Stimulated activated naive CD4-positive, alpha-beta T cell treated with Interleukin-2 at 50 U/mL for 16 hours (primary cell): ENCODE results near the gene GPR101.

ENCODE experiments used
- DNase-seq: peaks from one replicate; lab custom pipeline; 2025; lab: John Stamatoyannopoulos, UW

GPR101 gene

GRCh38 chrX:137033774-137034507 lies at the start of gene GPR101:
Gene GPR101, minus strand, starts transcription at chrX:137033995. Its CDS starts 2,321 bp downstream, at chrX:137031674.
- DNase-seq: no peak

GRCh38 chrX:137081239-137081638 lies 47.4 kb upstream of the GPR101 start:
- no peak for DNase-seq

GRCh38 chrX:137072396-137072795 lies 38.6 kb upstream of the GPR101 start:
- DNase-seq: no peak

GRCh38 chrX:137071596-137071995 lies 37.8 kb upstream of the GPR101 start:
- DNase-seq: no peak

- no peak for DNase-seq
These were observed 33.4 kb upstream of the GPR101 start for GRCh38 chrX:137067147-137067546.

- DNase-seq: no peak
These were observed 29.3 kb upstream of the GPR101 start for GRCh38 chrX:137062915-137063617.

- no peak for DNase-seq
These were observed 24.7 kb upstream of the GPR101 start for GRCh38 chrX:137058339-137059127.

- peak; percentile 1 for DNase-seq
These were observed 18.9 kb upstream of the GPR101 start for GRCh38 chrX:137052643-137053235.

- peak; percentile 69 for DNase-seq
These were observed 18.3 kb upstream of the GPR101 start for GRCh38 chrX:137051978-137052642.

- DNase-seq: no peak
These were observed 11.1 kb upstream of the GPR101 start for GRCh38 chrX:137044893-137045292.

GRCh38 chrX:137043736-137044135 lies 9.9 kb upstream of the GPR101 start:
- DNase-seq: no peak

GRCh38 chrX:137041329-137041728 lies 7.5 kb upstream of the GPR101 start:
- no peak for DNase-seq

- DNase-seq: no peak
These were observed 6.5 kb upstream of the GPR101 start for GRCh38 chrX:137040113-137040794.

- no peak for DNase-seq
These were observed 695 bp upstream of the GPR101 start for GRCh38 chrX:137034508-137034872.

GRCh38 chrX:137032841-137033773 lies 688 bp downstream of the GPR101 start:
- DNase-seq: no peak

- no peak for DNase-seq
These were observed 1.5 kb downstream of the GPR101 start for GRCh38 chrX:137032341-137032694.

GRCh38 chrX:137031517-137032340 lies 2.1 kb downstream of the GPR101 start:
- DNase-seq: peak; percentile 29

GRCh38 chrX:137031039-137031438 lies 2.8 kb downstream of the GPR101 start:
- DNase-seq: no peak

GRCh38 chrX:137028699-137029098 lies 5.1 kb downstream of the GPR101 start:
- DNase-seq: no peak
